Right atrium auricular region (tissue), 2 donors: Measurements from ENCODE around the gene PSMB3. TPM values are rescaled to one million over a fixed set of nuclear protein-coding genes. Genes with fewer than 3 reads are reported as not detected.

Source experiments
- DNase-seq: peaks from one replicate; pipeline ENCODE4 v3.0.0-alpha.2; 2019; ENCODE audit warnings: low spot score
- H3K27ac ChIP-seq, 2 donors: fragments of 200-600 bp; sonication (generic); 1 replicate in 1 of 2; 2 replicates in 1 of 2; pipeline ENCODE4 v1.5.1; 2016 to 2019
- H3K27me3 ChIP-seq, 2 donors: fragments of 200-600 bp; sonication (generic); one replicate each; pipeline versions ENCODE4 v1.5.1 to v1.6.0; 2017 to 2019
- H3K36me3 ChIP-seq: fragments of 200-600 bp; sonication (generic); one replicate; pipeline ENCODE4 v1.5.1; 2016
- H3K4me1 ChIP-seq, 2 donors: fragments of 200-600 bp; sonication (generic); one replicate each; pipeline versions ENCODE4 v1.5.1 to v1.6.0; 2017 to 2019
- H3K4me3 ChIP-seq, 2 donors: fragments of 200-600 bp; sonication (generic); 1 replicate in 1 of 2; 2 replicates in 1 of 2; pipeline ENCODE4 v1.5.1; 2017 to 2019; ENCODE audit warnings: mild to moderate bottlenecking in 1 of 2, moderate library complexity in 1 of 2
- H3K9me3 ChIP-seq, 2 donors: fragments of 200-600 bp; sonication (generic); one replicate each; pipeline ENCODE4 v1.5.1; 2019
- total RNA-seq, 2 donors: library from RNA; depleted of rRNA; stranded (reverse); fragments of >200 nt; gene quantifications; one replicate each; pipeline ENCODE4 v1.1.0, GENCODE V29; 2016
- TF ChIP-seq, protein P1 (sequence below), 2 donors: fragments of 200-600 bp; sonication (generic); IDR thresholded peaks; one replicate each; pipeline ENCODE4 v1.5.1; 2019; ENCODE audit warnings: antibody characterized with exemption in 2 of 2

The PSMB3 gene
- total RNA-seq, 2 donors from 2014 or later = 185 to 200 TPM

DNA sequence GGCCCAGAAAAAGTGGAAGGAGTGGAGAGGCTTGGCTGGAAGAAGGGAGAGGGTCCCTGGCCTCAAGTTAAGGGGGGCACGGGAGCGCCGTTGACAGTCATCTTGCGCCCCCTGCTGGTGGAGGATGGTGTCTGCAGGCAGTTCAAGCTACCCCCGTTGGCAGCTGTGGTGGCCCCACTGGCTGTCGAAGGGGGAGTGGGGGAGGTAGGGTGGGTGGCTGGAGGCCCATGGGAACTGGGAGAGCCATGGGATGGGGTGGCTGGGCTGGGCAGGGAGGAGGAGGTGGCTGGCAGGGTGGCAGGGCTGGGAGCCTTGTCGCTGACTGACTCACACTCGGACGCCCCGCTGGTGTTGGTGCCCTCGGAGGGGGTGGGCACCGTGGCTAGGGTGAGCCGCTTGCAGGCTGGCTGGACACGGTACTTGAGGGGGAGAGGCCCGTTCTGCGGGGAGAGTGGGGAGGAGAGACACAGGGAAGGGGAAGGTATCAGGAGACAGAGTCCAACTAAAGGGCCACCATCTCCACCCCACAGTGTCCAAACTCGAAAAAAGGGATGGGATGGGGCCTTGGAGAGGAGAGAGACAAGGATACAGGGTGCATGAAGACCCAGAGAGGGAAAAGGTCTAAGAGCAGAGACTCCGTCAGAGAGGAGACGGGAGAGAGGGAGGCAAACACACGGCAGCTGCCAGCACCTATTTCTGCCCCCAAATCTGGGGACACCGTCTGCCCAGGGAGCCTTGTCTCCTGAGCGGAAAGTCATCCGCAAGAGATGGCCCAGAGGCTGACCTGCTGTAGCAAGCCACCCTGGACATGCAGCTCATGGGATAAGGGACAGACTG, 17.2 kb upstream of the PSMB3 start:
- H3K27ac ChIP-seq = peak overlapping the region in 1 of 2 donors; percentile 34
- TF ChIP-seq, protein P1, sequence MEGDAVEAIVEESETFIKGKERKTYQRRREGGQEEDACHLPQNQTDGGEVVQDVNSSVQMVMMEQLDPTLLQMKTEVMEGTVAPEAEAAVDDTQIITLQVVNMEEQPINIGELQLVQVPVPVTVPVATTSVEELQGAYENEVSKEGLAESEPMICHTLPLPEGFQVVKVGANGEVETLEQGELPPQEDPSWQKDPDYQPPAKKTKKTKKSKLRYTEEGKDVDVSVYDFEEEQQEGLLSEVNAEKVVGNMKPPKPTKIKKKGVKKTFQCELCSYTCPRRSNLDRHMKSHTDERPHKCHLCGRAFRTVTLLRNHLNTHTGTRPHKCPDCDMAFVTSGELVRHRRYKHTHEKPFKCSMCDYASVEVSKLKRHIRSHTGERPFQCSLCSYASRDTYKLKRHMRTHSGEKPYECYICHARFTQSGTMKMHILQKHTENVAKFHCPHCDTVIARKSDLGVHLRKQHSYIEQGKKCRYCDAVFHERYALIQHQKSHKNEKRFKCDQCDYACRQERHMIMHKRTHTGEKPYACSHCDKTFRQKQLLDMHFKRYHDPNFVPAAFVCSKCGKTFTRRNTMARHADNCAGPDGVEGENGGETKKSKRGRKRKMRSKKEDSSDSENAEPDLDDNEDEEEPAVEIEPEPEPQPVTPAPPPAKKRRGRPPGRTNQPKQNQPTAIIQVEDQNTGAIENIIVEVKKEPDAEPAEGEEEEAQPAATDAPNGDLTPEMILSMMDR (IDR thresholded peaks at IDR 0.05) = peak; percentile 92 to 98
- H3K27me3 ChIP-seq = no peaks in the 10 kb centered on the region
- H3K9me3 ChIP-seq = no peaks in the 10 kb centered on the region
- no peak overlapping the region for H3K4me3 ChIP-seq
- peaks cover 46% of the 10 kb centered on the region for H3K36me3 ChIP-seq
- H3K4me1 ChIP-seq = peaks cover 0 to 56% of the 10 kb centered on the region in 2 donors
- no peak for DNase-seq

DNA sequence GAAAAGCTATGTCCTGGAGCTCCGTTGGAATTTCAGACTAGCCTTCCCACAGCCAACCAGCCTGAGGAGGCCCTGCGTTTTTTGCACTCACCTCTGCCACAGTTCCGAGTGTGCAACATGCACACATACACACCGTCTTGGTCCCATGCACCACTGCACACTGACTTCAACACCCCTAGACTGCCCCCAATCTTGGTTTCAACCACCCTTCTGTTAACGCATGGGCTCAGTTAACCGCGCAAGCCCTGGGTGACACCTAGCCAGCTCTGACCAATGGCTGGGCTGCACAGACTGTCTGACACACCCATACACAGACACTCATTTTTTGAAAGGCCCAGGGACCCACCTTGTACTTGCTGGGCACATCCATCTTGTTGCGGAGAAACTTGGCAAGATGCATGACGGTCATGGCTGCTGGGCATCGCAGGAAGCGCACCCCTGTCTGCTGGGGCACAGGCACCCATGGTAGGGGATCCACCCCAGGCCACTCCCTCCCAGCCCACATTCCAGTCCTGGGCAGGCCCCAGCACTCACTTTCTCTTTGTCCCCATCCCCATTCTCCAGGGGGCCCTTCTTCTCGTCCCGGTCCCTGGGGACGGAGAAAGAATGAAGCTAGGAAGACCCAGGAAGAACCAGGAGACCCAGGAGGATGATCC, 14.4 kb upstream of the PSMB3 start:
- Histone ChIP-seq H3K27me3 (no peaks in the 10 kb centered on the region), H3K9me3 (no peaks in the 10 kb centered on the region), H3K36me3 (peaks cover 39% of the 10 kb centered on the region), H3K4me3 (no peak overlapping the region), H3K27ac (no peak overlapping the region), H3K4me1 (peaks cover 0 to 58% of the 10 kb centered on the region in 2 donors)
- TF ChIP-seq, protein P1 (IDR thresholded peaks at IDR 0.05) = no peak
- DNase-seq = no peak

DNA sequence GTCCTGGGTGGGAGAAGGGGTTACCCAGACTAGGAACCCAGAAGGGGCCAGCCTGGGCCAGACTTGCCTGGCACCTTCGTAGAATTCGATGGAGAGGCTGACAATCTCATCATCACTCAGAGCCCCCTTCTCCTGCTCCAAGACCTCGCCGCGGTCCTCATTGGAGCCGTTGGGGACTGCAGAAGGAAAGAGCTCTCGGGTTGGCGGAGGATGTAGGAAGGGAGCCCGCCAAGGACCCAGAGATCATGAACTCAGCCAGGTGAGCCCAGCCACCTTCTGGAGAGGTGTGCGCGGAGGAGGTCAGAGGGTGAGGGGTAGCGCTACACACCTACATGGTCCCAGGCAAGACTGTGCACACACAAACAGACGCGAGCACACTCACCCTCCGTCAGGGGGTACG, 13.9 kb upstream of the PSMB3 start:
- Histone ChIP-seq H3K36me3 (peaks cover 34% of the 10 kb centered on the region), H3K4me3 (no peak overlapping the region), H3K27ac (no peak overlapping the region), H3K27me3 (no peaks in the 10 kb centered on the region), H3K9me3 (no peaks in the 10 kb centered on the region), H3K4me1 (peaks cover 0 to 60% of the 10 kb centered on the region in 2 donors)
- TF ChIP-seq, protein P1 (IDR thresholded peaks at IDR 0.05) = no peak
- DNase-seq = no peak

DNA sequence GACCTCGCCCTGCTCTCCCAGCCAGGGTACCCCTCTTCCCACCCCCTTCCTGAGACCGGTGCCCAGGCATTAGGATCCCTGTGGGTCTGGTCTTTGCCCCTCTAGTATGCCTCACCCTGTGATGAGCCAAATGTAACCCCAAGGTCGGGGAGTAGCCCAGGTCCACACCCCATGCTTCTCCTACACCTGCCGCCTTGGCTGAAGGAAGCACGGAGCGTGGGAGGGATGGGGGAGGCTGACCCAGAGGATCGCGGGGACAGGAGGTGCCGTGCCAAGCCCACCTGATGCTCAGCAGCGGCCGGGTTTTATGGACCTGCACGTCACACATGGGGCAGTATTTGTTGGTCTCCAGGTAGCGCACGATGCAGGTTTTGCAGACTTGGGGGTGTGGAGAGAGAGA, 13.2 kb upstream of the PSMB3 start:
- no peak for DNase-seq
- Histone ChIP-seq H3K9me3 (no peaks in the 10 kb centered on the region), H3K27ac (no peak overlapping the region), H3K27me3 (no peaks in the 10 kb centered on the region), H3K4me3 (no peak overlapping the region), H3K36me3 (peaks cover 28% of the 10 kb centered on the region), H3K4me1 (peaks cover 0 to 59% of the 10 kb centered on the region in 2 donors)
- TF ChIP-seq, protein P1 (IDR thresholded peaks at IDR 0.05) = no peak

DNA sequence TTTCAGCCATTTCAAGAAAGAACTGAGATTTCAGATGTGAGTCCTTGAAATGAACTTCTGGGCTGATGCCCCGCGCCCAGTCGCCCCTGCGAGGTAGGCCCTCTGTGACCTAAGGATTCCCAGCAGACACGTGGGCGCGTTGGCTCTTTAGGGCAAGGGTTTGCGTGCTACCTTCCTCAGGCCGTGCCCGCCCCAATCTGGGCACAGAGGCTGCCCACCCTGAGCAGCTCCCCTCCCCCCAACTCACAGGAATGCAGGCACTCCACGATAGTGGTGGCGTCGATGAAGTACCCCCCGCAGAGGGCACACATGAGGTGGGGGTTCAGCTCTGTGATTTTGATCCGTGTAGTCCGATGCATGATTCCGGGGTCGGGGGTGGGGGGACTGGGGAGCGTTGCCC, 12.5 kb upstream of the PSMB3 start:
- no peak overlapping the region for H3K4me3 ChIP-seq
- DNase-seq = no peak
- peak overlapping the region in 1 of 2 donors; percentile 83 for H3K27ac ChIP-seq
- H3K4me1 ChIP-seq = peaks cover 0 to 51% of the 10 kb centered on the region in 2 donors
- no peaks in the 10 kb centered on the region for H3K27me3 ChIP-seq
- TF ChIP-seq, protein P1 (IDR thresholded peaks at IDR 0.05) = no peak
- H3K36me3 ChIP-seq = peaks cover 24% of the 10 kb centered on the region
- no peaks in the 10 kb centered on the region for H3K9me3 ChIP-seq
